Muscle of leg (tissue), 11 donors: ENCODE measurements around the gene INTS11. TPM values are rescaled to one million over a fixed set of nuclear protein-coding genes. Genes with fewer than 3 reads are reported as not detected.

ENCODE experiments used
- DNase-seq: peaks from one replicate; pipeline ENCODE4 v3.0.0; 2013
- H3K27ac ChIP-seq: one replicate; pipeline ENCODE4 v1.5.1; 2013; ENCODE audit warnings: mild to moderate bottlenecking, low read length, control low read depth
- H3K27me3 ChIP-seq: one replicate; pipeline ENCODE4 v1.6.1; 2013; ENCODE audit warnings: low read length; ENCODE audit not compliant: control insufficient read depth, insufficient read depth
- H3K36me3 ChIP-seq: one replicate; pipeline ENCODE4 v1.6.1; 2013; ENCODE audit warnings: low read length; ENCODE audit not compliant: control insufficient read depth, insufficient read depth
- H3K4me1 ChIP-seq: one replicate; pipeline ENCODE4 v1.6.1; 2013; ENCODE audit warnings: low read length; ENCODE audit not compliant: control insufficient read depth, insufficient read depth
- H3K4me3 ChIP-seq: one replicate; pipeline ENCODE4 v1.5.1; 2013; ENCODE audit warnings: low read length, control low read depth
- H3K9me3 ChIP-seq: replicated peaks from 2 replicates; pipeline ENCODE4 v1.6.1; 2013; ENCODE audit warnings: low read depth, low read length; ENCODE audit not compliant: control insufficient read depth
- WGBS: methylation state at CpG from one replicate; pipeline ENCODE4 v1.1.5; 2013; ENCODE audit warnings: missing lambda C conversion rate; ENCODE audit not compliant: insufficient coverage; 5-methylcytosine and 5-hydroxymethylcytosine counted together
- polyA plus RNA-seq, 8 donors: library from polyadenylated mRNA; unstranded; fragments of 120-200 nt; gene quantifications; one replicate each; pipeline versions ENCODE4 v1.2.1 to v1.2.3, GENCODE V29; 2013; ENCODE audit warnings: inconsistent platforms in 1 of 8, low replicate concordance in 1 of 8; ENCODE audit not compliant: insufficient read length in 8 of 8, insufficient read depth in 1 of 8
- total RNA-seq: library from RNA; stranded (reverse); fragments of 120-200 nt; gene quantifications from one replicate; pipeline ENCODE4 v1.2.4, GENCODE V29; 2013

INTS11 gene
- total and polyA plus RNA-seq, 9 donors = 55.9 to 100 (median 86.0) TPM

- peak; percentile 96 for DNase-seq
- H3K27me3 ChIP-seq = peaks cover 22% of the 10 kb centered on the region
- peaks cover 59% of the 10 kb centered on the region for H3K4me1 ChIP-seq
- H3K9me3 ChIP-seq = no peaks in the 10 kb centered on the region
- peak within 1 kb of the TSS; percentile 85 for H3K27ac ChIP-seq
- peaks cover 5% of the 10 kb centered on the region for H3K36me3 ChIP-seq
- H3K4me3 ChIP-seq = peak within 1 kb of the TSS; percentile 54
- WGBS = 18% methylated on average over 16 of the region's 29 CpGs
These were observed 34.2 kb upstream of the INTS11 start, which contains the start of gene MXRA8 for GRCh38 chr1:1358433-1359271. TSS of gene MXRA8 (minus strand) at chr1:1358555. CDS start at chr1:1358504, 51 bp downstream.

- WGBS = 3% methylated on average over 17 of the region's 18 CpGs
These were observed 33.5 kb upstream of the INTS11 start for GRCh38 chr1:1357871-1358432.

GRCh38 chr1:1356796-1357401 lies 32.4 kb upstream of the INTS11 start:
- WGBS = 11% methylated on average over 23 of the region's 26 CpGs
- Histone ChIP-seq H3K27ac (peak overlapping the region; percentile 85), H3K9me3 (no peaks in the 10 kb centered on the region), H3K36me3 (peaks cover 21% of the 10 kb centered on the region), H3K4me3 (peak overlapping the region; percentile 54), H3K27me3 (peaks cover 40% of the 10 kb centered on the region), H3K4me1 (peaks cover 72% of the 10 kb centered on the region)
- DNase-seq = no peak

More at GRCh38 chr1:1357871-1358432, 33.5 kb upstream of the INTS11 start:
- Histone ChIP-seq H3K27ac (peak overlapping the region; percentile 85), H3K4me1 (peaks cover 66% of the 10 kb centered on the region), H3K4me3 (peak overlapping the region; percentile 54), H3K27me3 (peaks cover 29% of the 10 kb centered on the region), H3K36me3 (peaks cover 11% of the 10 kb centered on the region), H3K9me3 (no peaks in the 10 kb centered on the region)
- peak; percentile 35 for DNase-seq

GRCh38 chr1:1356166-1356795 lies 31.8 kb upstream of the INTS11 start:
- no peaks in the 10 kb centered on the region for H3K9me3 ChIP-seq
- no peak for DNase-seq
- peaks cover 21% of the 10 kb centered on the region for H3K36me3 ChIP-seq
- WGBS = 35% methylated on average over 6 of the region's 8 CpGs
- H3K27ac ChIP-seq = no peak overlapping the region
- H3K4me3 ChIP-seq = peak overlapping the region; percentile 54
- peaks cover 72% of the 10 kb centered on the region for H3K4me1 ChIP-seq
- peaks cover 41% of the 10 kb centered on the region for H3K27me3 ChIP-seq

- peaks cover 21% of the 10 kb centered on the region for H3K36me3 ChIP-seq
- no peak overlapping the region for H3K4me3 ChIP-seq
- H3K27me3 ChIP-seq = peaks cover 41% of the 10 kb centered on the region
- 7% methylated on average over 46 of the region's 52 CpGs for WGBS
- peak; percentile 46 for DNase-seq
- no peak overlapping the region for H3K27ac ChIP-seq
- no peaks in the 10 kb centered on the region for H3K9me3 ChIP-seq
- peaks cover 64% of the 10 kb centered on the region for H3K4me1 ChIP-seq
These were observed 31.0 kb upstream of the INTS11 start for GRCh38 chr1:1355416-1355815.

GRCh38 chr1:1354271-1355247 lies 30.1 kb upstream of the INTS11 start:
- WGBS = 49% methylated on average over 90 of the region's 116 CpGs
- H3K4me1 ChIP-seq = peaks cover 55% of the 10 kb centered on the region
- H3K36me3 ChIP-seq = peaks cover 21% of the 10 kb centered on the region
- H3K9me3 ChIP-seq = no peaks in the 10 kb centered on the region
- no peak overlapping the region for H3K4me3 ChIP-seq
- peaks cover 41% of the 10 kb centered on the region for H3K27me3 ChIP-seq
- H3K27ac ChIP-seq = no peak overlapping the region
- DNase-seq = no peak

GRCh38 chr1:1353389-1354151 lies 29.1 kb upstream of the INTS11 start:
- Histone ChIP-seq H3K4me3 (no peak overlapping the region), H3K27ac (no peak overlapping the region), H3K36me3 (peaks cover 21% of the 10 kb centered on the region), H3K9me3 (no peaks in the 10 kb centered on the region), H3K4me1 (peaks cover 45% of the 10 kb centered on the region), H3K27me3 (peaks cover 41% of the 10 kb centered on the region)
- DNase-seq = no peak
- WGBS = 54% methylated on average over 24 of the region's 28 CpGs

- H3K9me3 ChIP-seq = no peaks in the 10 kb centered on the region
- DNase-seq = no peak
- H3K4me3 ChIP-seq = no peak overlapping the region
- H3K36me3 ChIP-seq = peaks cover 21% of the 10 kb centered on the region
- 50% methylated on average over 2 of the region's 5 CpGs for WGBS
- no peak overlapping the region for H3K27ac ChIP-seq
- peaks cover 44% of the 10 kb centered on the region for H3K4me1 ChIP-seq
- peaks cover 34% of the 10 kb centered on the region for H3K27me3 ChIP-seq
These were observed 28.4 kb upstream of the INTS11 start for GRCh38 chr1:1352786-1353388.
